DND-41 (cell line): ENCODE data around the gene OSBPL10.

ENCODE experiments used
- EZH2 ChIP-seq: IDR thresholded peaks from 3 replicates; pipeline ENCODE4 v1.6.1; 2012; ENCODE audit warnings: borderline replicate concordance, low read depth, mild to moderate bottlenecking, moderate library complexity, low read length, inconsistent platforms; ENCODE audit not compliant: severe bottlenecking
- TF ChIP-seq, protein P1 (sequence below): IDR thresholded peaks from 2 replicates; pipeline ENCODE4 v1.5.1; 2012; ENCODE audit warnings: borderline replicate concordance, low read length, moderate library complexity, mild to moderate bottlenecking; ENCODE audit not compliant: poor library complexity, severe bottlenecking; ENCODE audit errors: extremely low read depth

DNA sequence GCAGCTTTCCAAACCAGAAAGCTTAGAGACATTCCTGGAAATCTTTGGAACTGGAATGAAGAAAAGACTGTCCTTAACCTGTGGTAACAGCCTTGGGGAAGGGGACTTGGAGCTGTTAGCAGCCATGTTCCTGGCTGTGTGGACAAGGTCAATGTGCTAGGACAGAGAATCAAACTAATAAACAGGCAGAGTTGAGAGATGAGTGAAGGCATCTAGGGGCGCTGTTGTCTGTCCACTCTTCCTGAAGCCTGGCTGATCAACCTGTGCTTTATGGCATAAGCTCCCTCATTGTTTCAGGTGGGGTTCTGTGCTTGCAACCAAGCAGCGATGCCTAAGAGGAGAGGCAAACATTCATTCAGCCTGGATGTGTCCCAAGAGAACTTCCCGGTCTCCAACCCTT, 19.8 kb upstream of the OSBPL10 start:
- TF ChIP-seq, protein P1, sequence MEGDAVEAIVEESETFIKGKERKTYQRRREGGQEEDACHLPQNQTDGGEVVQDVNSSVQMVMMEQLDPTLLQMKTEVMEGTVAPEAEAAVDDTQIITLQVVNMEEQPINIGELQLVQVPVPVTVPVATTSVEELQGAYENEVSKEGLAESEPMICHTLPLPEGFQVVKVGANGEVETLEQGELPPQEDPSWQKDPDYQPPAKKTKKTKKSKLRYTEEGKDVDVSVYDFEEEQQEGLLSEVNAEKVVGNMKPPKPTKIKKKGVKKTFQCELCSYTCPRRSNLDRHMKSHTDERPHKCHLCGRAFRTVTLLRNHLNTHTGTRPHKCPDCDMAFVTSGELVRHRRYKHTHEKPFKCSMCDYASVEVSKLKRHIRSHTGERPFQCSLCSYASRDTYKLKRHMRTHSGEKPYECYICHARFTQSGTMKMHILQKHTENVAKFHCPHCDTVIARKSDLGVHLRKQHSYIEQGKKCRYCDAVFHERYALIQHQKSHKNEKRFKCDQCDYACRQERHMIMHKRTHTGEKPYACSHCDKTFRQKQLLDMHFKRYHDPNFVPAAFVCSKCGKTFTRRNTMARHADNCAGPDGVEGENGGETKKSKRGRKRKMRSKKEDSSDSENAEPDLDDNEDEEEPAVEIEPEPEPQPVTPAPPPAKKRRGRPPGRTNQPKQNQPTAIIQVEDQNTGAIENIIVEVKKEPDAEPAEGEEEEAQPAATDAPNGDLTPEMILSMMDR = no peak
- no peak for TF ChIP-seq EZH2
